CD4-positive, alpha-beta T cell (primary cell): ENCODE results near the gene MC2R. TPM values are rescaled to one million over a fixed set of nuclear protein-coding genes. Genes with fewer than 3 reads are reported as not detected.

Experiments
- ATAC-seq: fragments of 200-7000 bp; cut with Tn5 transposase; one replicate; pipeline ENCODE4 v1.10.0; 2022; ENCODE audit warnings: mild to moderate bottlenecking; ENCODE audit not compliant: poor library complexity
- CTCF ChIA-PET: fragments of 350-600 bp; sonication (Branson Sonifier 250); formaldehyde crosslinking; loops from one replicate; lab custom pipeline; 2021; ENCODE audit warnings: antibody characterized with exemption, inconsistent platforms; lab: Charles Lee
- POLR2A ChIA-PET: fragments of 350-600 bp; sonication (Branson Sonifier 250); formaldehyde crosslinking; loops from one replicate; lab custom pipeline; 2021; ENCODE audit warnings: antibody characterized with exemption, inconsistent platforms; lab: Charles Lee
- DNase-seq, 14 experiments: peaks; one replicate each; pipeline ENCODE4 v3.0.0-alpha.2; 2013 to 2020; ENCODE audit warnings: mixed read lengths in 2 of 14
- H3K27ac ChIP-seq, 2 donors: one replicate each; pipeline versions ENCODE4 v1.5.1 to v1.7.0; 2013; ENCODE audit warnings: low read length in 2 of 2, low read depth in 1 of 2, mild to moderate bottlenecking in 1 of 2
- H3K27me3 ChIP-seq, 2 experiments: 1 replicate in 1 of 2; 2 replicates in 1 of 2; pipeline versions ENCODE4 v1.6.1 to v1.7.0; 2013; ENCODE audit warnings: low read length in 2 of 2, control low read depth in 1 of 2, mild to moderate bottlenecking in 1 of 2, moderate library complexity in 1 of 2; ENCODE audit not compliant: insufficient read depth in 2 of 2, control insufficient read depth in 1 of 2
- H3K36me3 ChIP-seq: one replicate; pipeline ENCODE4 v1.6.1; 2013; ENCODE audit warnings: low read length, control low read depth; ENCODE audit not compliant: insufficient read depth
- H3K4me1 ChIP-seq: one replicate; pipeline ENCODE4 v1.6.1; 2013; ENCODE audit warnings: low read length, control low read depth; ENCODE audit not compliant: insufficient read depth
- H3K4me3 ChIP-seq: one replicate; pipeline ENCODE4 v1.5.1; 2013; ENCODE audit warnings: mild to moderate bottlenecking, low read length, moderate library complexity
- H3K9me3 ChIP-seq, 2 experiments: 1 replicate in 1 of 2; 2 replicates in 1 of 2; pipeline versions ENCODE4 v1.6.1 to v1.7.0; 2013; ENCODE audit warnings: low read length in 2 of 2, mild to moderate bottlenecking in 2 of 2, control low read depth in 1 of 2, moderate library complexity in 1 of 2; ENCODE audit not compliant: control insufficient read depth in 1 of 2, insufficient read depth in 1 of 2
- H3K27ac Mint-ChIP-seq: one replicate; pipeline ENCODE4 v1.8.0; 2020; ENCODE audit warnings: mixed read lengths
- H3K27me3 Mint-ChIP-seq: one replicate; pipeline ENCODE4 v1.8.0; 2021; ENCODE audit warnings: mixed read lengths
- H3K36me3 Mint-ChIP-seq: one replicate; pipeline ENCODE4 v1.8.0; 2021; ENCODE audit warnings: low read depth, mixed read lengths
- H3K4me1 Mint-ChIP-seq: one replicate; pipeline ENCODE4 v1.8.0; 2021; ENCODE audit warnings: low read depth, mixed read lengths
- H3K4me3 Mint-ChIP-seq: one replicate; pipeline ENCODE4 v1.8.0; 2020; ENCODE audit warnings: mild to moderate bottlenecking, mixed read lengths
- H3K9me3 Mint-ChIP-seq: one replicate; pipeline ENCODE4 v1.8.0; 2020; ENCODE audit warnings: mixed read lengths
- CTCF ChIP-seq: fragments of 200-600 bp; IDR thresholded peaks from one replicate; pipeline ENCODE4 v1.8.0; 2022; ENCODE audit warnings: antibody characterized with exemption, mild to moderate bottlenecking
- intact Hi-C, 2 experiments: fragments of 100-400 bp; cut with DNase I in 1 of 2; cut with micrococcal nuclease in 1 of 2; formaldehyde crosslinking; loops; one replicate each; pipeline versions ENCODE4 v1.15.1 to v1.9.0; 2023 to 2025; cut with DNase I, micrococcal nuclease
- total RNA-seq, 174 experiments: library from RNA in 2 of 174; stranded (reverse) in 2 of 174; gene quantifications; one replicate each; pipeline ENCODE4 v1.2.3 and lab custom pipeline; 2021 to 2026

The MC2R gene
- total RNA-seq, 2 experiments from 2014 or later, result not detected

- CTCF ChIA-PET, result no interaction called here
These were observed 2.1 kb downstream of the MC2R start for GRCh38 chr18:13913205-13913604.

GRCh38 chr18:13912601-13913000, 2.7 kb downstream of the MC2R start:
- no peak for DNase-seq
- H3K4me1 Mint-ChIP-seq, result no peaks in the 10 kb centered on the region
- CTCF ChIA-PET, result no interaction called here

More at GRCh38 chr18:13913205-13913604, 2.1 kb downstream of the MC2R start:
- H3K27me3 ChIP-seq, result peaks cover 0 to 2% of the 10 kb centered on the region in 2 experiments
- Mint-ChIP-seq H3K27ac (no peak overlapping the region), H3K36me3 (no peaks in the 10 kb centered on the region), H3K4me3 (no peak overlapping the region), H3K27me3 (no peaks in the 10 kb centered on the region), H3K4me1 (no peaks in the 10 kb centered on the region), H3K9me3 (no peaks in the 10 kb centered on the region)
- H3K36me3 ChIP-seq, result no peaks in the 10 kb centered on the region
- H3K4me3 ChIP-seq, result no peak overlapping the region
- peaks cover 0 to 3% of the 10 kb centered on the region in 2 experiments for H3K9me3 ChIP-seq
- no peak for TF ChIP-seq CTCF
- intact Hi-C loops, result no loop called here
- H3K4me1 ChIP-seq, result no peaks in the 10 kb centered on the region
- POLR2A ChIA-PET, result no interaction called here
- ATAC-seq (no peak), DNase-seq (no peak)
- H3K27ac ChIP-seq, result no peak overlapping the region

GRCh38 chr18:13910986-13911385, 4.3 kb downstream of the MC2R start:
- no peak overlapping the region for H3K27ac Mint-ChIP-seq
- CTCF ChIA-PET, result no interaction called here
- intact Hi-C loops, result no loop called here

More at GRCh38 chr18:13912601-13913000, 2.7 kb downstream of the MC2R start:
- no peaks in the 10 kb centered on the region for H3K36me3 Mint-ChIP-seq
- H3K4me3 Mint-ChIP-seq, result no peak overlapping the region
- no peaks in the 10 kb centered on the region for H3K27me3 Mint-ChIP-seq
- no peaks in the 10 kb centered on the region for H3K36me3 ChIP-seq
- no peak for TF ChIP-seq CTCF
- POLR2A ChIA-PET, result no interaction called here
- H3K9me3 ChIP-seq, result peaks cover 0 to 3% of the 10 kb centered on the region in 2 experiments
- intact Hi-C loops, result no loop called here
- H3K27me3 ChIP-seq, result peaks cover 0 to 2% of the 10 kb centered on the region in 2 experiments
- H3K4me1 ChIP-seq, result no peaks in the 10 kb centered on the region
- no peak overlapping the region for H3K27ac ChIP-seq
- H3K4me3 ChIP-seq, result no peak overlapping the region
- no peaks in the 10 kb centered on the region for H3K9me3 Mint-ChIP-seq
- no peak overlapping the region for H3K27ac Mint-ChIP-seq
- no peak for ATAC-seq

More at GRCh38 chr18:13910986-13911385, 4.3 kb downstream of the MC2R start:
- Mint-ChIP-seq H3K4me1 (no peaks in the 10 kb centered on the region), H3K27me3 (no peaks in the 10 kb centered on the region), H3K9me3 (no peaks in the 10 kb centered on the region), H3K4me3 (no peak overlapping the region), H3K36me3 (no peaks in the 10 kb centered on the region)
- no peak for TF ChIP-seq CTCF
- POLR2A ChIA-PET, result no interaction called here
- Histone ChIP-seq H3K27ac (no peak overlapping the region), H3K4me3 (no peak overlapping the region), H3K9me3 (peaks cover 0 to 3% of the 10 kb centered on the region in 2 experiments), H3K36me3 (no peaks in the 10 kb centered on the region), H3K27me3 (peaks cover 0 to 2% of the 10 kb centered on the region in 2 experiments), H3K4me1 (no peaks in the 10 kb centered on the region)
- DNase-seq (no peak), ATAC-seq (no peak)
